Measurements from ENCODE around the gene STK11.

DNA sequence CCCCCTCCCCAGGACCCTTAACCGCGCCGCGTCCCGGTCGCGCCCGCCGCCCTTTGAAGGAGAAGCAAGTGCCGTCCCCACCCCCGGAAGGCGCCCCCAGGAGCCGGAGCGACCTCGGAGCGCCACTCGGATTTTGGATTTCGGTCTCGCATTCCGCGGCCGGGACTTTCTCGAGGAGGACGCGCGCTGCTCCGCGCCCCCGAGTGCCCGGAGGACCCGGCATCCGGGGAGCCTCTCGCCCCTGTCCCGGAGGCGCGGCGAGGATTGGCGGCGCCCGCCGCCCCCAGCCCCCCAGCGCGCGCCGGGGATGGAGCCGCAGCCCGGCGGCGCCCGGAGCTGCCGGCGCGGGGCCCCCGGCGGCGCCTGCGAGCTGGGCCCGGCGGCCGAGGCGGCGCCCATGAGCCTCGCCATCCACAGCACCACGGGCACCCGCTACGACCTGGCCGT lies 44.4 kb downstream of the STK11 start:
- TF ChIP-seq CTCF (IDR thresholded peaks at IDR 0.05; ENCODE audit: low read depth, low read length) (no peak), EZH2phosphoT487 (IDR thresholded peaks at IDR 0.05; ENCODE audit: low read depth) (no peak)
